ENCODE results near the gene SH3RF3.

Gene SH3RF3

GRCh38 chr2:109268916-109269315 lies 139.9 kb downstream of the SH3RF3 start:
- Histone ChIP-seq H3K23ac (ENCODE audit: low read length in 2 of 2) (no peak overlapping the region), H2BK12ac (ENCODE audit: low read length in 2 of 2) (no peak overlapping the region), H3K9ac (ENCODE audit: low read length) (no peak overlapping the region), H4K8ac (ENCODE audit: low read length) (no peak overlapping the region), H2AFZ (ENCODE audit: low read depth, low read length) (no peak overlapping the region), H3K9me3 (ENCODE audit: control insufficient read depth, low read length) (no peaks in the 10 kb centered on the region), H3K4me2 (ENCODE audit: low read length, poor library complexity, severe bottlenecking) (no peak overlapping the region), H3K4me3 (ENCODE audit: insufficient read depth in 1 of 2, low read depth in 1 of 2, low read length in 2 of 2) (no peak overlapping the region), H3K18ac (ENCODE audit: low read depth in 1 of 2, low read length in 2 of 2) (no peak overlapping the region), H2BK15ac (ENCODE audit: low read depth, poor library complexity, severe bottlenecking) (no peak overlapping the region), H2AK5ac (ENCODE audit: low read length, severe bottlenecking) (no peak overlapping the region), H4K91ac (ENCODE audit: low read length) (no peak overlapping the region), H3K79me1 (replicated peaks; ENCODE audit: low read length, poor library complexity, severe bottlenecking) (peaks cover 48% of the 10 kb centered on the region), H3K27me3 (ENCODE audit: control insufficient read depth in 1 of 2, insufficient read depth in 1 of 2, low read length in 2 of 2) (peaks cover 0 to 8% of the 10 kb centered on the region in 2 experiments), H3K14ac (ENCODE audit: low read length in 2 of 2) (no peak overlapping the region), H3K27ac (ENCODE audit: low read length, poor library complexity, severe bottlenecking) (no peak overlapping the region), H3K4me1 (ENCODE audit: control insufficient read depth, insufficient read depth, low read depth, low read length) (peaks cover 13% of the 10 kb centered on the region), H3K36me3 (ENCODE audit: control insufficient read depth in 1 of 2, insufficient read depth in 2 of 2, low read depth in 1 of 2, low read length in 2 of 2) (peaks cover 0 to 4% of the 10 kb centered on the region in 2 experiments), H2BK5ac (ENCODE audit: low read depth, low read length, poor library complexity, severe bottlenecking) (no peak overlapping the region), H3K4ac (ENCODE audit: low read depth in 1 of 2, low read length in 2 of 2) (peak overlapping the region in 1 of 2 experiments; percentile 13), H2BK120ac (ENCODE audit: low read depth, low read length) (no peak overlapping the region)
- 97% methylated on average over 7 of the region's 7 CpGs for WGBS
- DNase-seq, result no peak

DNA sequence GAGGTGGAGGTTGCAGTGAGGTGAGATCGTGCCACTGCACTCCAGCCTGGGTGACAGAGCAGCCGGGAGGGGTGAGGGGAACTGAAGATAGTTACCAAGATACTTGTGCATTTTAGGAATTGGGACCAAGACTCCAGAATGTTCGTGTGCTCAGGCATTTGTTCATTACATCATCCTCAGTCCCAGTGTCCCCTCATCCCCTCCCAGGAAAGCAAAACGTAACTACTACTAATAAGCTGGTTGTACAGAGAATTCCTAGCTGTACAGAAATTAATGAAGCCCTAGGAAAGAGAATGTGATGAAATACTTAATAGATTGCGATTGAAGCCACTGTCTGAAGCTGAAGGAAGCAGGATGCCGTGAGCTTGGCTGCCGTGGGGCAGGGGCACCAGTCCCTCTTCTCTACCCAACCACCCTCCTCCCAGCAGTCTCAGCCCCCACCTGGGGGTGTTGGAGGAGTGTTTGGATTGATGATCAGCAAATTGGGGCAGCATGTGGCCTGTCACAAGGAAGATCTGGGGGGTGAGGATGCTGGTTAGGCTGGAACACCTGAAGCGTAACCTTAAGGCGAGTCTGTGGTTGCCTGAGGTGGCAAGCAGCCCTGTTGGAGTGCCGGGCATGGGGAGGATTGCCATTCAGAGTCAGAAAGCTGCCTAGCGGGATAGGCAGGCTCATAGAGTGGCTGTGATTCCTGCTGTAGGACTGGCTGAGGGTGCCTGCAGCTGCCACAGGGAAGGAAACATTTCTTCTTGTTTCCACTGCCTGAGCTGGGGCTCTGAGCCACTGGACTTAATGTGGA lies 140.9 kb downstream of the SH3RF3 start:
- Histone ChIP-seq H2AK5ac (ENCODE audit: low read length, severe bottlenecking) (no peak overlapping the region), H3K9me3 (ENCODE audit: control insufficient read depth, low read length) (no peaks in the 10 kb centered on the region), H2AFZ (ENCODE audit: low read depth, low read length) (no peak overlapping the region), H2BK12ac (ENCODE audit: low read length in 2 of 2) (no peak overlapping the region), H3K14ac (ENCODE audit: low read length in 2 of 2) (peak overlapping the region in 1 of 2 experiments; percentile 41), H2BK120ac (ENCODE audit: low read depth, low read length) (no peak overlapping the region), H3K27ac (ENCODE audit: low read length, poor library complexity, severe bottlenecking) (no peak overlapping the region), H3K27me3 (ENCODE audit: control insufficient read depth in 1 of 2, insufficient read depth in 1 of 2, low read length in 2 of 2) (peaks cover 0 to 8% of the 10 kb centered on the region in 2 experiments), H4K8ac (ENCODE audit: low read length) (no peak overlapping the region), H3K4me2 (ENCODE audit: low read length, poor library complexity, severe bottlenecking) (no peak overlapping the region), H3K4me3 (ENCODE audit: insufficient read depth in 1 of 2, low read depth in 1 of 2, low read length in 2 of 2) (no peak overlapping the region), H3K36me3 (ENCODE audit: control insufficient read depth in 1 of 2, insufficient read depth in 2 of 2, low read depth in 1 of 2, low read length in 2 of 2) (peaks cover 0 to 4% of the 10 kb centered on the region in 2 experiments), H3K4ac (ENCODE audit: low read depth in 1 of 2, low read length in 2 of 2) (no peak overlapping the region), H3K18ac (ENCODE audit: low read depth in 1 of 2, low read length in 2 of 2) (peak overlapping the region in 1 of 2 experiments; percentile 59), H3K9ac (ENCODE audit: low read length) (no peak overlapping the region), H2BK15ac (ENCODE audit: low read depth, poor library complexity, severe bottlenecking) (peak overlapping the region; percentile 55), H2BK5ac (ENCODE audit: low read depth, low read length, poor library complexity, severe bottlenecking) (no peak overlapping the region), H3K4me1 (ENCODE audit: control insufficient read depth, insufficient read depth, low read depth, low read length) (peaks cover 10% of the 10 kb centered on the region), H3K23ac (ENCODE audit: low read length in 2 of 2) (no peak overlapping the region), H3K79me1 (replicated peaks; ENCODE audit: low read length, poor library complexity, severe bottlenecking) (peaks cover 42% of the 10 kb centered on the region), H4K91ac (ENCODE audit: low read length) (no peak overlapping the region)
- no peak for DNase-seq
- 96% methylated on average over 6 of the region's 11 CpGs for WGBS

DNA sequence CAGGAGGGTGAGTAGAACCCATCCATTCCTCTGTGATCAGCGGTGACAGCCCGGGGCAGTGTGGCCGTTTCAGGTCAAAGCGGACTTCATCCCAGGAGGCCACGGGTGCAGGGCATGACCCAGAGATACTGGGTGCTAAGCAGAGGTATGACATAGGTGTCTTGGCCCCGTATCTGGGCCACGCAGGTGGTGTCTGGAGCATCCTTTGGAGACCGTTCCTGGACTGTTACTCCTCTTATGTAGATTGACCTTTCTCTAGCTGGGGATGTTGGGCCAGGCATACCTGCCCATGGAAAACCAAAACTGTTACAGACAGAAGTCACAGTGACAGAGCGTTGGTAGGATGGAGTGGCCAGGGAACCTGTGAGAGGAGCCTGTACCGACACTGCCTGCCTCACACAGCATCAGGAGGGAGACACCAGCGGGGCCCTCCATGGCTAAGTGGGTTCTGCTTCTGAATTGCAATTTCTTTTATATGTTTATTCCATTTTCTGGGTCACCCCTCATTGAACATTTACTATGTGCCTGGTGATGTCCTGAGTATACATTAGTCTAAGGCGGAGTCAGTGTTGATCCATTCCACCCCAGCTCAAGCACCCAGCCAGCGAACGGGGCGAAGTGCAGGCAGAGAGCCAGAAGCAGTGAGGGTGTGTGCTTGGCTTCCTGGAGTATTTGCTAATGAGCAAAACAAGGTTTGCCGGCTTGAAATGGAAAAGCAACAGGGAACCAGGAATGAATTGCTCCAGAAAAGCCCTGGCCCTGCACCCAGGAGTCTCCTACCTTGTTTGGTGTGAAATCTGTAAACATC lies 141.7 kb downstream of the SH3RF3 start:
- H4K8ac ChIP-seq (ENCODE audit: low read length), result no peak overlapping the region
- H3K27ac ChIP-seq (ENCODE audit: low read length, poor library complexity, severe bottlenecking), result no peak overlapping the region
- H3K9ac ChIP-seq (ENCODE audit: low read length), result no peak overlapping the region
- peak overlapping the region in 1 of 2 experiments; percentile 28 for H3K14ac ChIP-seq (ENCODE audit: low read length in 2 of 2)
- no peak overlapping the region for H3K4ac ChIP-seq (ENCODE audit: low read depth in 1 of 2, low read length in 2 of 2)
- no peak overlapping the region for H3K23ac ChIP-seq (ENCODE audit: low read length in 2 of 2)
- no peak overlapping the region for H2AFZ ChIP-seq (ENCODE audit: low read depth, low read length)
- H2AK5ac ChIP-seq (ENCODE audit: low read length, severe bottlenecking), result no peak overlapping the region
- H3K79me1 ChIP-seq (replicated peaks; ENCODE audit: low read length, poor library complexity, severe bottlenecking), result peaks cover 45% of the 10 kb centered on the region
- H3K9me3 ChIP-seq (ENCODE audit: control insufficient read depth, low read length), result no peaks in the 10 kb centered on the region
- peaks cover 0 to 4% of the 10 kb centered on the region in 2 experiments for H3K36me3 ChIP-seq (ENCODE audit: control insufficient read depth in 1 of 2, insufficient read depth in 2 of 2, low read depth in 1 of 2, low read length in 2 of 2)
- peak overlapping the region in 1 of 2 experiments; percentile 50 for H3K18ac ChIP-seq (ENCODE audit: low read depth in 1 of 2, low read length in 2 of 2)
- H2BK12ac ChIP-seq (ENCODE audit: low read length in 2 of 2), result peak overlapping the region in 1 of 2 experiments; percentile 76
- no peak overlapping the region for H2BK120ac ChIP-seq (ENCODE audit: low read depth, low read length)
- no peak overlapping the region for H4K91ac ChIP-seq (ENCODE audit: low read length)
- H3K4me1 ChIP-seq (ENCODE audit: control insufficient read depth, insufficient read depth, low read depth, low read length), result peaks cover 8% of the 10 kb centered on the region
- H2BK15ac ChIP-seq (ENCODE audit: low read depth, poor library complexity, severe bottlenecking), result peak overlapping the region; percentile 55
- no peak overlapping the region for H3K4me3 ChIP-seq (ENCODE audit: insufficient read depth in 1 of 2, low read depth in 1 of 2, low read length in 2 of 2)
- peaks cover 0 to 8% of the 10 kb centered on the region in 2 experiments for H3K27me3 ChIP-seq (ENCODE audit: control insufficient read depth in 1 of 2, insufficient read depth in 1 of 2, low read length in 2 of 2)
- H2BK5ac ChIP-seq (ENCODE audit: low read depth, low read length, poor library complexity, severe bottlenecking), result no peak overlapping the region
- H3K4me2 ChIP-seq (ENCODE audit: low read length, poor library complexity, severe bottlenecking), result no peak overlapping the region
- DNase-seq, result no peak
- 80% methylated on average over 15 of the region's 16 CpGs for WGBS

- Histone ChIP-seq H3K4me3 (ENCODE audit: insufficient read depth in 1 of 2, low read depth in 1 of 2, low read length in 2 of 2) (no peak overlapping the region), H2BK15ac (ENCODE audit: low read depth, poor library complexity, severe bottlenecking) (no peak overlapping the region), H3K27me3 (ENCODE audit: control insufficient read depth in 1 of 2, insufficient read depth in 1 of 2, low read length in 2 of 2) (peaks cover 0 to 8% of the 10 kb centered on the region in 2 experiments), H3K4ac (ENCODE audit: low read depth in 1 of 2, low read length in 2 of 2) (no peak overlapping the region), H4K8ac (ENCODE audit: low read length) (peak overlapping the region; percentile 38), H3K9me3 (ENCODE audit: control insufficient read depth, low read length) (no peaks in the 10 kb centered on the region), H3K9ac (ENCODE audit: low read length) (no peak overlapping the region), H3K27ac (ENCODE audit: low read length, poor library complexity, severe bottlenecking) (no peak overlapping the region), H3K36me3 (ENCODE audit: control insufficient read depth in 1 of 2, insufficient read depth in 2 of 2, low read depth in 1 of 2, low read length in 2 of 2) (peaks cover 0 to 4% of the 10 kb centered on the region in 2 experiments), H4K91ac (ENCODE audit: low read length) (no peak overlapping the region), H3K4me1 (ENCODE audit: control insufficient read depth, insufficient read depth, low read depth, low read length) (peaks cover 8% of the 10 kb centered on the region), H3K4me2 (ENCODE audit: low read length, poor library complexity, severe bottlenecking) (no peak overlapping the region), H3K23ac (ENCODE audit: low read length in 2 of 2) (no peak overlapping the region), H3K14ac (ENCODE audit: low read length in 2 of 2) (no peak overlapping the region), H3K18ac (ENCODE audit: low read depth in 1 of 2, low read length in 2 of 2) (no peak overlapping the region), H2BK5ac (ENCODE audit: low read depth, low read length, poor library complexity, severe bottlenecking) (no peak overlapping the region), H2AFZ (ENCODE audit: low read depth, low read length) (no peak overlapping the region), H3K79me1 (replicated peaks; ENCODE audit: low read length, poor library complexity, severe bottlenecking) (peaks cover 46% of the 10 kb centered on the region), H2AK5ac (ENCODE audit: low read length, severe bottlenecking) (no peak overlapping the region), H2BK12ac (ENCODE audit: low read length in 2 of 2) (no peak overlapping the region), H2BK120ac (ENCODE audit: low read depth, low read length) (no peak overlapping the region)
- 96% methylated on average over 3 of the region's 3 CpGs for WGBS
- no peak for DNase-seq
Observed at GRCh38 chr2:109271920-109272319, 142.9 kb downstream of the SH3RF3 start.

All from mesenchymal stem cell (in vitro differentiated cells and primary cell).